GM18502 (cell line): Measurements from ENCODE around the gene SEC22C.
"Not testable (repeated sequence)": the region's sequence is repeated elsewhere in the genome, so short reads cannot be mapped to it uniquely, and the experiment has no call there.

Experiments used
- ATAC-seq: cut with Tn5 transposase; IDR thresholded peaks from one replicate; pipeline ENCODE4 v1.9.1; 2021; ENCODE audit warnings: mild to moderate bottlenecking; ENCODE audit not compliant: unreplicated experiment, poor library complexity

Gene SEC22C

DNA sequence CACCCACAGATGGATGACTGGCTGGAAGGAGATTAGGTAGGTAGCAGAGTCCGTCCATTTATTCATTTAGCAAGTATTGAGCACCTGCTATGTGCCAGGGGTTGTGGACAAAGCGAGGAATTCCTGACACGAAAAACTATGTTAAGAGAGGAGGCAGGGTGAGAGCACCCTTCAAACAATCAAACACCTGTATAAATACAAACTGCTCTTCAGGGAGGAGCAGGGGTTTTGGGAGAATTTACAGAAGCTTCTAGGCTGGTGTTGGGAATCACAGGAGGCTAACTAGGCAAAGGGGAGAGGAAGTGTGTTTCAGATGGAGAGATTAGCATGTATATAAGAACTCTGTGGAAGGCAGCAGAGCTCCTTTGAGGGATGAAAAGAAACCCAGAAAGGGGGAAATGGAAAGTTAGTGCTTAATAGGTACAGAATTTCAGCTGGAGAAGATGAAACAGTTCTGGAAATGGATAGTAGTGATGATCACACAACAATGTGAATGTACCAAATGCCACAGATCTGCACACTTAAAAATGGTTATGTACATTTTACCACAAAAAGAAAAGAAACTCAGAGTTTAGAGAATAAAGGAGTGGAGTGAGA is 805 bp upstream of the SEC22C start:
- ATAC-seq = no peak

DNA sequence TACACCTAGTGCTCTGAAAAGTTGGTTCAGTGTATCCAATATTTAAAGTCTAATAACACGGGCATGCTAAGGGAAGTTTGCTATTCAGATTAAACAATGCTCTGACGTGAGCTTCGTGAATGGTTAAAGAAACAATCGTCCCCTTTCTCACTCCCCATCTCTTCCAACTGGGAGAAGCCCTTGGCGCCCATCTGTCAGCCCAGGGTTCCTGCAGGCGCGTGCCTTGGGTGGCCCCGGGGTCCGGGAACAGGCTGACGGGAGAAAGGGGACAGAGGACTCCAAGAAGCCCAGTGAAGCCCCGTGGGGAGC is 413 bp downstream of the SEC22C start:
- no peak for ATAC-seq

DNA sequence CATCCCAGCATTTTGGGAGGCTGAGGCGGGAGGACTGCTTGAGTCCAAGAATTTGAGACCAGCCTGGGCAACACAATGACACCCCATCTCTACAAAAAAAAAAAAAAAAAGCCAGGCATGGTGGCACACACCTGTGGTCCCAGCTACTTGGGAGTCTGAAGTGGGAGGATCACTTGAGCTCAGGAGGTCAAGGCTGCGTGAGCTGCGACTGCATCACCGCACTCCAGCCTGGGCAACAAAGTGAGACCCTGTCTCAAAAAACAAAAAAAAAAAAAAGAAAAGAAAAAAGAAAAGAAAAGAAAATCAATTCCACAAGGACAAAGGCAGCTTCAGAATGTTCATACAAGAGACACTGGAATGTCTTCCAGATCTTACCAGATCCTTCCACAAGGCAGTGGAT is 2.4 kb downstream of the SEC22C start:
- ATAC-seq = not testable (repeated sequence)

DNA sequence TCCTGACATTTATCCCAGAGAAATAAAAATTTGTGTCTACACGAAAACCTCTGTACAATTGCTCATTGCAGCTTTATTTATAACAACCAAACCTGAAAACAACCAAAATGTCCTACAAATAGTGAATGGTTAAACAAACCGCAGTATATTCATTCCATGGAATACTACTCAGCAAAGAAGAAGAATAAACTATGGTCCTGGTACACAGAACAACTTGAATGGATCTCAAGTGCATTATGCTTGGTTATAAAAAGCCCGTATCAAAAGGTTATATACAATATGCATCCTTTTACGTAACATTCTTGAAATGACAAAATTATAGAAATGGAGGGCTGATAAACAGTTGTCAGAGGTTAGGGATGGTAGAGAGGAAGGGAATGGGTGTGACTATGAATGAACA is 3.7 kb downstream of the SEC22C start:
- no peak for ATAC-seq

DNA sequence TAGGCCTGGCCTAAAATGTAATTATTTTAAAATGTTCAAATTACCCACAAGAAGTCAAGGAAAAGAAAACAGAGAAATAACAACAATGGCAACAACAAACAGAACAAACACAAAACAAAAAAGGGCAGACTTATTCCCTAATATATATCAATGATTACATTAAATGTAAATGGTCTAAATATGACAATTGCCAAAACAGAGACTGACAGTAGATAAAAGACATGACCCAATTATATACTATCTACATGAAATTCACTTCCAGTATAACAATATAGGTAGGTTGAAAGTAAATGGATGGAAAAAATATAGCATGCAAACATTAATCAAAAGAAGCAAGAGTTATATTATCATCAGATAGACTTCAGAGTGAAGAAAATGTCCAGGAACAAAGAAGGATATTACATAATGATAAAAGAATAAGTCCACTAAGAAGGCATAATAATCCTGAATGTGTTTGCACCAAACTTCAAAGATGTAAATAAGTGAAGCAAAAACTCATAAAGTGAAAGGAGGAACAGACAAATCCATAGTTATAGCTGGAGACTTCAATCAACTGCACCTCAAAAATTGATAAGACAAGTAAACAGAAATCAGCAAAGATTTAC is 6.5 kb downstream of the SEC22C start:
- no peak for ATAC-seq

DNA sequence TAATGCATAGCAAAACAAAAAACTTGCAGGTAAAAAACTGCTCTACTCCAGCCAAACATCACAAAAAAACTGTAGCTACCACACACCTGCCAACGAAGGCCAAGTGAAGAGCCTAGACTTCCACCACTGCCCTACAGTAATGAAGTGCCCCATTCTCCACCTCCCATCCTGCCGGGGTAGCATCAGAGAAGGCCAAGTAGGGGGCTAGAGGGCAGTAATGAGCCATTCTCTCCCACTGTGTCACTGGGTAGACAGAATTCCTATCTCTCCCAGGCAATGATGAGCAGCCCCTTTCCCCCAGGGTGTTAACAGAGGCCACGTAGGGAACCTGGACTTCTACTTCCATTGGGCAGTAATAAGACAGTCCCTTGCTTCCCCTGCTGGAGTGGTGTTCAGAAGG is 9.5 kb downstream of the SEC22C start:
- ATAC-seq = no peak

DNA sequence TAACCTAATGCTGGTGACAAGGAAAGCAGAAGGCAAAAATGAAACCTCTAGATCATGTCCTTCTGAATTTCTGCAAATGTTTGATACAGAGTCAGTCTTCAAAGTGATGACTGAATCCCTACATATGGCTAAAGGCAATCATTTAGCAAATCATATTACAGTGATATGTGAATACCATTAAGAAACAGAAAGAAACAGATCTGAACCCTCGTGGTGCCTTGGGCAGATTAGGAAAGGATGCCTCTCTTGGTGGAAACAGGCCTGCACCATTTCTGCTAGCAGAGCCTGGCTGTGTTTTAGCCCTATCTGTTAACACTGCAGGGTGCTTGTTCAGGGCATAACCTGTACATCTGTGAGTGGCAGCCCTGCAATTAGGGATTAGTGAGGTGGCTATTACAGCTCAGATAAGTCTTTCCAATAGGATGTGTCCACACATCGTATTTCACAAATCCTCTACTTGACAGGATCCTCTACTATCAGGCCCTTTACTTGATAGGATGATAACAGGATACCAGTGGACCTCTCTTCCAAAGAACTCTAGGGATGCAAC is 12.1 kb downstream of the SEC22C start:
- no peak for ATAC-seq

DNA sequence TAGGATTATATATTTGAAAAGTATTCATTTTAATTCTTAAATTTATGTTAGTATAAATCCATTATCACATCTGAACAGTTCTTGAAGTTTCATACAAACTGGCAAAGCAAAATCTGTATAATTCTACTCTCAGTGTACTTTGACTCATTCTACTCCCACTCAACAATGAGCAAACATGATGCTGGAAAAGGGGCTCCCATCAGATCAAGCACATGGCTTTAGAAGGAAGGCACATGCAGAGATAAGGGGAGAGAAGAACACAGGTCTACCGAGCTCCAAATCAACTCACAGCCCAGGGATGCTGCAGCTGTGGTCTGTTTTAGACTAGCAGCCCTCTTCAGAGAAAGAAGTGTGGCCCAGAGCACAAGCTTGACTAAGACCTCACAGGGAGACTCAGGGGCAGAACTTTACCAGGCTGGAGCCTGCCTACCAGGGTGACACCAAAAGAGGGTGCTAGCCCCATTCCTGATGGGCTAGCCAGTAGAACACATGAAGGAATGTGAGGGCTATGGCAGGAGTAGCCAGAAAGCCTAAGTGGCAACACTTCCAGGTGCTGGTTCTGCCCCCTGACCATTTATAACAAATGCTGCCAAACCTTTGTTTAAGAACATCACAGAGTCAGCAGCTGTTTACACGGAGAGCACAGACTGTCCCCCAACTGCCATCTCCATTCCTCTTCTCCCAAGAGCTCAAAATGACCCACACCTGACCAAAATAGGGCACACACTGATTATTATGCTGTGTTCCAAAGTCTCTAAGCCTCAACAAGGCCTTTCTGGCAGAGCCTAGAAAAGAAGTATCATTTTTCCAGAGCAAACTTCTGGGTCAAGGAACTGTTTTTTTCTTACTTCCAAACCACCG is 19.5 kb downstream of the SEC22C start:
- ATAC-seq = no peak

DNA sequence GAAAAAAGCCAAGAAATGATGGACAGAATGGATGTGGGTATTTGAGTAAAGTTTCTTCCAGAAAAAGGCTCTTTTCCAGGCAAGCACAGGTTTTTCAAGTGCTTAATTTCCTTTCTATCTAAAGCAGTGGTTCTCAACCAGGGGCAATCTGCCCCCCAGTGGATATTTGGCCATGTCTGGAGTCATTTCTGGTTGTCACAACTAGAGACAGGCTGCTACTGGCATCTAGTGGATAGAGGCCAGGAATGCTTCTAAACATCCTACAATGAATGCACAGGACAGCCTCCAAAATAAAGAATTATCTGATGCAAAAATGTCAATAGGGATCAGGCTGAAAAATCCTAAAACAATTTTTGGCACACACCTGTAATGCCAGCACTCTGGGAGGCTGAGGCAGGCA is 23.9 kb downstream of the SEC22C start:
- ATAC-seq = no peak

DNA sequence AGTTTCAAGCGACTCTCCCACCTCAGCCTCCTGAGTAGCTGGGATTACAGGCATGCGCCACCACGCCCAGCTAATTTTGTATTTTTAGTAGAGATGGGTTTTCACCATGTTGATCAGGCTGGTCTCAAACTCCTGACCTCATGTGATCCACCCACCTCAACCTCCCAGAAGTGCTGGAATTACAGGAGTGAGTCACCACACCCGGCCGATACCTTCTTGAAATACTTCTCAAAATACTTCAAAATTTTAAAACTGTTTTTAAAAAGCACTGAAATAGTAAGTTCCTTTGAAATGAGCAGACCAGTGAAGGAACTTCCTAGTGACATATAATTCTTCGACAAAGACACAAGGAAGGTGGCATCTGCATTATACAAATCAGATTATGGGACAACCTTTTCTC is 24.9 kb downstream of the SEC22C start:
- not testable (repeated sequence) for ATAC-seq

DNA sequence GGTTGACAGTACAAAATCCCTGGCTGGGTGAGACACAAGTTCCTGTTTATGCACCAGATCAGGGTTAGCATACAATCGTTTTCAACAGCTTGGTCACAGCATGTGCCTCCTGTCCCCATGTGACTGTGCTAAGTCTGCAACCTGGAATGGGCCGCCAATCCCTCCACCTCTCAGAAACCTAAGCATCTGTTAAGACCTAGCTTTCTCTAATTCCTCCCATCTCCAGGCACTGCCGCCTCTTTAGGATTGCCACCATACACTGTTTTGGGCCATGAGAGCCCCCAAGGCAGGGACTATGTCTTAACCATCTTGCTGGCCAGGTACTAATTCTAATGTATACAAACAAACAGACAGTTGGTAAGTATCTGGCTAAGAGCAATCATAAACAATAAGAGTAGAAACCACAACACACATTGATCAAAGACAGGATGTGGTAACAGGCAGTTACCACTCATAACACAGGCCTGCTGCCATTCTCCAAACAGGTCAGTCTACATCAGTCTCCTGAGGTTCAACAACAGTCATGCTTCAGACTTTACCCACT is 25.6 kb downstream of the SEC22C start:
- ATAC-seq = peak; percentile 62

DNA sequence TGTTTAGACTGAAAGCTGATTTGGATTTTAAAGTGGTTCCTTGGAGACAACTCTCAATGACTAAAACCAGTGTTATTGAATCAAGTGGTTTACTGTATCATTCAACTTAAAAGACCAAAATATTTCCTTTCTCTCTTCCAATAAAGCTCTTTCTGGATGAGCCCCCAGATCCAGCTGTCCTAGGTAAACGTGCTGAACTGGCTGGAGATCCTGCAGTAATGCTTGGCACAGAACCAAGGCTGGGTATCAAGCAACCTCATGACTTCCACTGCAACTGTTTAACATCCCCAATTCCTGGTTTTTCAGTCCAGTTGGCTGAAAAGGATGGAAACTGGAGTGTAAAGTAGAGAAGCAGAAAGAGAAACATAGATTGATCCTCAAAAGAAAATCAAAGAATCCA is 28.9 kb downstream of the SEC22C start:
- no peak for ATAC-seq

DNA sequence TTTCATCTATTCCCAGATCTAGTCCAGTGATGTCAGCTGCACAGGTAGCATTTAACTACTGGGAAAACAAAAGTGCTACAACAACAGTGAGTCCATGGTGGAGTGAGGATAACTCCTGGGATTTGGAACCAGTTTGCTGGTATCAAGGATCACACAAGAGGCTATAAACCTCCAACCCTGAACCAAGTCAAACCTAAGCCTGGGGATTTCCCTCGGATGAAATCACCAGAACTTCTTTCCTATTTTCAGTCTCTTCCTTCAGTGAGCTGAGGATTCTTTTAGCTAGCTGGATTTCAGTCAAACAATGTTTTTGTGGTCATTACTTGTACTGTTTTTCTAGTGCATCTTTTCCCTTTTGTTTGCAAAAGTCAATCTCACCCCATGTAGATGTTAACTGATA is 31.5 kb downstream of the SEC22C start:
- no peak for ATAC-seq

DNA sequence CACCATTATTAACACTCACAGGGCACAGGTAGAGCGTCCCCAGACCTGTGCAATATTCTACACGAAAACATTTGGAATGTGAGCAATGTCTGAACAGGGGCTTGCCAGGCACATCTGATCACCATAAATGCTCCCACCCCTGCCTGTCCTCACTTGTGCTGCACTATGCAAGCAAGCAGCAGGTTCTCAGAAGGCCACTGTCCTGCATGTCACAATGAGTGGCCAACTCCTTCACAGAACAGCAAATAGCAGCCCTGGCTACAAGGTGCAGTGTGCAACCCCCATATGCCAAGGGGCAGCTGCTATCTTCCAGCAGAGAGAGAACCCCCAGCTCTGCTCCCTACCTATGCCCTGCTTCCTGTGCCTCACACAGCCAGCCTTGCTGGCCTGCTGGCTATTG is 32.6 kb downstream of the SEC22C start:
- ATAC-seq = no peak

DNA sequence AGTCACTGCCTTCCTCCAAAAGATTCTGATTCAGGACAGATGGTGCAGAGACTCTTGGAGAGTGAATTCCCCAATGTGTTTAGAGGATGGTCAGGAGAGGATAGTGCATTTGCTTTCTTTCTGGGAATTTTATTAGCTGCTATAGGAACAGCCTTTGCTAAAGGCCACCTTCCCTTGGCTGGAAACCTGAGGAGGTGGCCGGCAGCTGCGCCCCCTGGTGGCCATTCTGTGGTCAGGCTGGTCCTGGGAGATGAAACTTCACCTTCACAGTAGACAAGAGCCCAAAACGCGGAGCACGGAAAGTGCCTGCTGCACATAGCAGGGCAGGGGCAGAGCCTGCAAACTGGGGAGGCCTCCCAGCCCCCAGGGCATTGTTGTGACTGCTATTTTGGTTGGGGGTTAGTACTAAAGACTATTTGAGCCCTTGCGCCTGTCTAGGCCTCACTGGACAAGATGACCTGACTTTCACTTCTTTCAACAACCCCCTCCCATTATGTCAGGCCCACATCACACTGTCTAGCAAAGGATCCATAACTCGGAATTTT is 34.3 kb downstream of the SEC22C start:
- ATAC-seq = peak; percentile 57

DNA sequence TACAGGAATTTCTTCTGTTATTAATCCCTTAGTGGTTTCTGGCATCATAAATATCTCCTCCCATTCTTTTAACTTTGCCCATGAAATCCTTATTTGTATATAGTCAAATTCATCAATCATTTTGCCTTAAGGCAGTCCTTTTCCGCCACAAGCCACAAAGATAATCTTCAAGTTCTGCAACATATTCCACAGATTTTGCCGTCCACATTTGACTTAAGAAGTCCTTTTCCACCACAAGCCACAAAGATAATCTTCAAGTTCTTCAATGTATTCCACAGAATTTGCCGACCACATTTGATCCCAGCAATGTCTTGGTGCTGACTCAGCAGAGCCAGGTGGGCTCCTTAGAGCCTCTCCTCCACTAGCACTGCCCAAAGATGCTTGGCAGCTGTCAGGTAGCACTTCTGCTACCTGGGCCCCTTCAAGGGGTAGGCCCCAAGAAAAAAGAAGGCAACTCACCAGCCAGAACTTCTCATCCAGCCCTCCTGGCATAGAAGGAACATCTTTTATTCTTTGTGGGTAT is 35.0 kb downstream of the SEC22C start:
- no peak for ATAC-seq

DNA sequence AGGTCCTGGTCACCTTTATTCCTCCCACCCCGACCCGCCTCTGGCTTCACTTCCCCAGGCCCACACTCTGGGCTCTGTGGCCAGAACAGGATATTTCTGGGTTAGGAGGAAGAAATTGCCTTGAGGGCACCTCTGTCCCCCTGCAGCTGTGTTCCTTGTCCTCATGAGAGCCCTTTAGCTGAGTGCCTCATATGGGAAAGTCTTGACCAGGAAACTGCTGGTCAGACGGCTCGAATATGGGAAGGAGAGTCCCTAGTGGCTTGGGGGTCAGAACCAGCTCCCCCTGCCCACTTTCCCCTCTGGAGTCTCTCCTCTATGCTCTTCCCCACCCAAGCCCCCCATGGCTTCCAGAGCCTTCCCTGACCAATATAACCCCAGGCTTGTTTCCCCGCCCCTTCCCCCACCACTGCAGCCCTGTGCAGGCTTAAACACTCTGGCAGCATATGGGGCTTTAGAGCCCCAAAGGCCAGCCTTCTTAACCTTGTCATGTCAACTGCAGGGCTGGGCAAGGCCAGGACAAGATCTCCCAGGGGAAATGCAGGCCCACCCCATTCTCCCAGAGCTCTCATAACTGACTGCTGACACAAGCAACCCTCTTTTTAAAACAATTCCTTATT is 36.4 kb downstream of the SEC22C start:
- no peak for ATAC-seq

DNA sequence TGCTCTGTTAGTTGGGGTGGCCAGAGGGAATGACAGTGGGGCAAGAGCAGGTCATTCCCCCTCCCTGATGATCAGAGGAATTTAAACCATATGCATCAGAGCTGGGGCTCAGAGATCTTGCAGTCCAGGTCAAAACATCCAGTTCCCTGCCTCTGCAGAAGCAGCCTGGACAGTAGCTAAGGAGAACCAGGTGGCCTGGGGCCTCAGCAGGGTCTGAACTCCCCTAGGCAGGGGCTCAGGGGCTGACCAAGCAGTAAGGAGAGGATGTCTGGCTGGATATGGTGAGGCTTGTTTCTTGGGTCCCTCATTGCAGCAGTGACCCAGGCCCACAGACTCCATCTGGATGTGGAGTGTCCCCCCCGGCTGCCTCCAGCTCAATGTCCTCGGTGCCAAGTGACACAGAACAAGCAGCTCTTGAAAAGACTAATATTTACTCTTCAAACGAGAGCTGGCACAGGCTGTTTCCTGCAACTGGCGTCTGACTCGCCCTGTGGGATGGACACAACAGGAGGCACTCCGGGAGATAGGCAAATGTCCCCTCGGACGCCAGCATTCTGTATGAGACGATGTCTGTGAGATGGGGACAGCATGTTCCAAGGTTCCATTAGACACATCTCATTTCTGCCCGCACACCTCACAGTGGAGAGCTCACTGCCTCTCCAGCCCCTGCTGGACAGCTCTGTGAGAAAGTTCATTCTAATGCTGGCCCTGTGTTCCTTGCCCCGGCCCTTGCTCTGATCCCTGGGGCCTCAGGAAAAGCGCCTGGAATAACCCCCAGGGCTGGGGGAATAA is 37.1 kb downstream of the SEC22C start:
- ATAC-seq = no peak

DNA sequence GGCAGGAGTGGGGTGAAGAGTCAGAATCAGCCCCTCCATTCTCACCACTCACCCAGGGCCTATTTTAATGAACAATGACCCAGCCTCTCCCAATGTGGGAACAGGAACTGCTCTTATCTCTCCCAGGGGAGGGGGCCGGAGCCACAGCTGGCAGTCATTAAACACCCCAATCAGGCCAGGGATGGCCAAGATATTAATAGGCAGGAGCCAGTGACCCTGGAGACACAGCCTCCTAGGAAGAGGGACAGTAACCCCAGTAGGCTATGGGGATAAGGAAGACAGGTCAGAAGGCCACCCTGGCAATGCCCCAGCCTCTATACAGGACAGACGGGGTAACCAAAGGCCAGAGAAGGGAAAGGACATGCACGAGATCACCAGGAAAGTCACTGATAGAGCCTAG is 40.7 kb downstream of the SEC22C start:
- ATAC-seq = no peak
